K562 (cell line): ENCODE measurements around the gene BTNL8. TPM values are rescaled to one million over a fixed set of nuclear protein-coding genes. Genes with fewer than 3 reads are reported as not detected.
A peak's percentile ranks its signal among the peaks of the same experiment; 100 is the strongest.

Experiments used
- ATAC-seq: fragments of 200-7000 bp; cut with Tn5 transposase; 3 replicates; pipeline ENCODE4 v1.9.1; 2020; ENCODE audit warnings: moderate library complexity
- BruUV-seq: library from RNA; stranded (reverse); fragments of 400-500 nt; replicated peaks from 2 replicates; lab custom pipeline; 2021; lab: Mats Ljungman, UMichigan
- CTCF ChIA-PET: fragments of 300-600 bp; formaldehyde crosslinking; extraction: SDS; loops from one replicate; lab custom pipeline; 2021; ENCODE audit warnings: low intra/inter-chr PET ratio; lab: Yijun Ruan, JAX
- POLR2A ChIA-PET: fragments of 300-600, 350-650 bp; sonication (Branson Sonifier 250); formaldehyde crosslinking; extraction: SDS; loops from one replicate; lab custom pipeline; 2021; ENCODE audit warnings: antibody characterized with exemption, inconsistent platforms; lab: Yijun Ruan, JAX
- DNase-seq, 4 experiments: peaks; one replicate each; pipeline versions ENCODE4 v3.0.0 to v3.0.0-alpha.2; 2011 to 2018; ENCODE audit warnings: low spot score in 3 of 4, mixed read lengths in 3 of 4; ENCODE audit errors: extremely low read depth in 1 of 4
- FAIRE-seq: peaks from 2 replicates; lab custom pipeline; 2011; peaks lifted over from hg19 to GRCh38; lab: Jason Lieb, UNC
- H2AFZ ChIP-seq: 2 replicates; pipeline ENCODE4 v1.6.0; 2011; ENCODE audit warnings: low read depth, low read length, control low read depth, inconsistent platforms
- H3K27ac ChIP-seq: fragments of 200-600 bp; 3 replicates; pipeline ENCODE4 v1.8.0; 2011; ENCODE audit warnings: low read depth, mild to moderate bottlenecking, control low read depth, inconsistent platforms, low read length, moderate library complexity, mixed read lengths; ENCODE audit errors: extremely low read depth
- H3K27me3 ChIP-seq, 2 experiments: fragments of 300-600 bp in 1 of 2; 2 replicates in 1 of 2; 3 replicates in 1 of 2; pipeline versions ENCODE4 v1.6.0 to v1.8.0; 2011; ENCODE audit warnings: inconsistent platforms in 2 of 2, low read length in 2 of 2, mild to moderate bottlenecking in 1 of 2, mixed read lengths in 1 of 2, moderate library complexity in 1 of 2; ENCODE audit not compliant: control insufficient read depth in 2 of 2, insufficient read depth in 2 of 2
- H3K36me3 ChIP-seq: fragments of 300-600 bp; 3 replicates; pipeline ENCODE4 v1.8.0; 2011; ENCODE audit warnings: mild to moderate bottlenecking, low read length, inconsistent platforms; ENCODE audit not compliant: control insufficient read depth, insufficient read depth
- H3K4me1 ChIP-seq, 2 experiments: fragments of 200-600 bp in 1 of 2; replicated peaks in 1 of 2; 2 replicates in 1 of 2; 3 replicates in 1 of 2; pipeline versions ENCODE4 v1.5.1 to v1.8.0; 2011; ENCODE audit warnings: inconsistent platforms in 2 of 2, low read length in 2 of 2, mild to moderate bottlenecking in 1 of 2, mixed read lengths in 1 of 2, moderate library complexity in 1 of 2; ENCODE audit not compliant: control insufficient read depth in 2 of 2, insufficient read depth in 2 of 2
- H3K4me2 ChIP-seq: 2 replicates; pipeline ENCODE4 v1.6.1; 2011; ENCODE audit warnings: low read length, control low read depth, inconsistent platforms, mixed read lengths; ENCODE audit not compliant: insufficient read depth
- H3K4me3 ChIP-seq: fragments of 200-600 bp; sonication (generic), shearing (Covaris generic); 2 replicates; pipeline ENCODE4 v1.5.1; 2016; ENCODE audit warnings: control low read depth, inconsistent platforms
- H3K79me2 ChIP-seq: fragments of 200-600 bp; 3 replicates; pipeline ENCODE4 v1.8.0; 2011; ENCODE audit warnings: low read length, inconsistent platforms; ENCODE audit not compliant: control insufficient read depth, insufficient read depth
- H3K9ac ChIP-seq, 2 experiments: 2 replicates each; pipeline versions ENCODE4 v1.6.0 to v1.6.1; 2011; ENCODE audit warnings: low read depth in 2 of 2, low read length in 2 of 2, control low read depth in 1 of 2, inconsistent platforms in 1 of 2, mild to moderate bottlenecking in 1 of 2, mixed read lengths in 1 of 2; ENCODE audit not compliant: insufficient read depth in 1 of 2
- H3K9me1 ChIP-seq: one replicate; pipeline ENCODE4 v1.6.0; 2011; ENCODE audit warnings: inconsistent platforms, mild to moderate bottlenecking, low read length, moderate library complexity; ENCODE audit not compliant: control insufficient read depth, insufficient read depth
- H3K9me3 ChIP-seq: replicated peaks from 2 replicates; pipeline ENCODE4 v1.5.1; 2011; ENCODE audit warnings: low read depth, low read length, inconsistent platforms; ENCODE audit not compliant: control insufficient read depth, insufficient read depth
- H4K20me1 ChIP-seq: replicated peaks from 2 replicates; pipeline ENCODE4 v1.6.1; 2011; ENCODE audit warnings: low read length, inconsistent platforms, mixed read lengths; ENCODE audit not compliant: control insufficient read depth, insufficient read depth
- CBX2 ChIP-seq: fragments of 200-600 bp; sonication (generic); IDR thresholded peaks from one replicate; pipeline ENCODE4 v1.6.1; 2012; ENCODE audit warnings: mild to moderate bottlenecking, low read length, inconsistent platforms; ENCODE audit not compliant: insufficient read depth, poor library complexity, severe bottlenecking
- CREB1 ChIP-seq, 2 experiments: sonication (generic) in 1 of 2; formaldehyde crosslinking in 1 of 2; IDR thresholded peaks; 2 replicates each; pipeline versions ENCODE4 v1.6.1 to v1.8.0; 2012 to 2022; ENCODE audit warnings: inconsistent platforms in 1 of 2, mild to moderate bottlenecking in 1 of 2, missing genetic modification reagents in 1 of 2, moderate library complexity in 1 of 2
- EGR1 ChIP-seq: fragments of 450-650 bp; conservative IDR thresholded peaks from 2 replicates; pipeline ENCODE4 v1.6.1; 2017; ENCODE audit warnings: mild to moderate bottlenecking
- FOSL1 ChIP-seq: fragments of 200-800 bp; sonication (Bioruptor generic); conservative IDR thresholded peaks from 2 replicates; pipeline ENCODE4 v1.6.1; 2016; ENCODE audit warnings: missing genetic modification characterization, missing compliant biosample characterization
- HMGXB4 ChIP-seq: sonication (generic); formaldehyde crosslinking; IDR thresholded peaks from 2 replicates; pipeline ENCODE4 v1.8.1; 2023; ENCODE audit warnings: mild to moderate bottlenecking, missing genetic modification reagents
- MYNN ChIP-seq, 2 experiments: sonication (generic); formaldehyde crosslinking in 1 of 2; IDR thresholded peaks; 2 replicates each; pipeline versions ENCODE4 v1.5.0 to v1.6.1; 2016 to 2020; ENCODE audit warnings: antibody characterized with exemption in 1 of 2, missing genetic modification reagents in 1 of 2
- PPARD ChIP-seq: fragments of 250-450 bp; sonication (Bioruptor Pico); IDR thresholded peaks from 2 replicates; pipeline ENCODE4 v1.8.0; 2022; ENCODE audit warnings: inconsistent platforms, mild to moderate bottlenecking, moderate library complexity
- SMAD2 ChIP-seq: fragments of 150-350 bp; IDR thresholded peaks from 2 replicates; pipeline ENCODE4 v1.6.1; 2014; ENCODE audit warnings: low read depth, mild to moderate bottlenecking, low read length
- SRF ChIP-seq, 2 experiments: fragments of 250-450, 450-650 bp in 1 of 2; sonication (Bioruptor Pico) in 1 of 2; sonication (generic) in 1 of 2; formaldehyde crosslinking; IDR thresholded peaks; 2 replicates each; pipeline versions ENCODE4 v1.5.0 to v1.5.1; 2020 to 2022; ENCODE audit warnings: mild to moderate bottlenecking in 1 of 2, missing genetic modification reagents in 1 of 2
- ZNF584 ChIP-seq: fragments of 200-800 bp; sonication (Bioruptor generic); IDR thresholded peaks from 2 replicates; pipeline ENCODE4 v1.6.1; 2016; ENCODE audit warnings: low read depth, mild to moderate bottlenecking, missing genetic modification characterization, missing compliant biosample characterization
- WGBS: fragments of 100-300 bp; shearing (Covaris generic); methylation state at CpG from one replicate; pipeline ENCODE4 v1.1.6; 2016; ENCODE audit warnings: low coverage, mixed read lengths; ENCODE audit not compliant: insufficient coverage; ENCODE audit errors: missing lambda C conversion rate; 5-methylcytosine and 5-hydroxymethylcytosine counted together
- in situ Hi-C: fragments of 300-500 bp; cut with MboI; formaldehyde crosslinking; loops from 4 replicates; pipeline ENCODE4 v1.15.0; 2018; ENCODE audit warnings: inconsistent platforms, mixed read lengths
- intact Hi-C: fragments of 100-400 bp; cut with micrococcal nuclease; formaldehyde crosslinking; loops from 2 replicates; pipeline ENCODE4 v1.14.2; 2022
- polyA plus RNA-seq, 8 experiments: library from polyadenylated mRNA; depleted of rRNA in 4 of 8; stranded (reverse) in 5 of 8; unstranded in 3 of 8; fragments of >200 nt; fragmentation: Nextera tagmentation in 2 of 8; fragmentation: Illumina TruSeq in 1 of 8; extraction: Ambion mirVana in 2 of 8; extraction: Trizol in 1 of 8; gene quantifications; 2 replicates each; pipeline versions ENCODE4 v1.2.1 to v1.2.3, GENCODE V29; 2011 to 2014; ENCODE audit warnings: inconsistent platforms in 1 of 8, missing spikeins in 1 of 8
- total RNA-seq, 7 experiments: library from RNA; depleted of rRNA in 6 of 7; stranded (reverse); fragments of >200 nt in 6 of 7; fragmentation: Illumina TruSeq in 2 of 7; extraction: Trizol in 2 of 7; gene quantifications; 2 replicates each; pipeline versions ENCODE4 v1.2.1 to v1.2.3, GENCODE V29; 2011 to 2021; ENCODE audit warnings: low replicate concordance in 1 of 7

BTNL8 gene
- total and polyA plus RNA-seq, 9 of the 15 experiments (the other 6 are each of a cell fraction or from before 2014, with no cell fraction given): 0.04 to 0.18 (median 0.07) TPM; not detected in 6

GRCh38 chr5:180915924-180916323 lies 17.0 kb downstream of the BTNL8 start (continued):
- TF ChIP-seq HMGXB4 (CRISPR knock-in tag) (no peak), EGR1 (no peak), FOSL1 (tag) (no peak), CREB1 (IDR thresholded peaks at IDR 0.05) (no peak), CREB1 (CRISPR knock-in tag; IDR thresholded peaks at IDR 0.05) (no peak), CBX2 (no peak), ZNF584 (CRISPR knock-in tag) (no peak), SMAD2 (no peak), SRF (CRISPR knock-in tag; IDR thresholded peaks at IDR 0.05) (no peak)

- 48% methylated on average over 1 of the region's 1 CpG for WGBS
- DNase-seq: no peak
- intact Hi-C loops (no loop called here), in situ Hi-C loops (no loop called here)
- Histone ChIP-seq H3K36me3 (no peaks in the 10 kb centered on the region), H3K4me2 (no peak overlapping the region), H3K4me1 (0 out of 5 replicates have a peak, but pooled peaks cover 0 to 3% of the 10 kb centered on the region in 2 experiments), H3K27me3 (no peaks in the 10 kb centered on the region), H4K20me1 (no peaks in the 10 kb centered on the region), H3K9me1 (no peaks in the 10 kb centered on the region), H3K4me3 (no peak overlapping the region), H3K9me3 (no peaks in the 10 kb centered on the region; the same call in 1 of the 2 replicates), H3K9ac (no peak overlapping the region), H2AFZ (no peak overlapping the region), H3K79me2 (no peaks in the 10 kb centered on the region), H3K27ac (no peak overlapping the region)
- ChIA-PET CTCF (no interaction called here), POLR2A (no interaction called here)
- BruUV-seq: no TSS peak
- no peak for FAIRE-seq
- no peak for ATAC-seq
- TF ChIP-seq MYNN (IDR thresholded peaks at IDR 0.05): 0 out of 2 replicates have a peak, but pooled peaks have one; percentile 43
- no peak for TF ChIP-seq MYNN (CRISPR knock-in tag; IDR thresholded peaks at IDR 0.05)
- TF ChIP-seq PPARD (CRISPR knock-in tag): no peak
- TF ChIP-seq, all 486 proteins: peak for 1
Observed at GRCh38 chr5:180918380-180918779, 19.4 kb downstream of the BTNL8 start.
